K562 (cell line): ENCODE data around the gene FAM53B. TPM values are rescaled to one million over a fixed set of nuclear protein-coding genes. Genes with fewer than 3 reads are reported as not detected.

Experiments used
- ATAC-seq: fragments of 200-7000 bp; cut with Tn5 transposase; 3 replicates; pipeline ENCODE4 v1.9.1; 2020; ENCODE audit warnings: moderate library complexity
- BruUV-seq: library from RNA; stranded (reverse); fragments of 400-500 nt; replicated peaks from 2 replicates; lab custom pipeline; 2021; lab: Mats Ljungman, UMichigan
- CTCF ChIA-PET: fragments of 300-600 bp; formaldehyde crosslinking; extraction: SDS; loops from one replicate; lab custom pipeline; 2021; ENCODE audit warnings: low intra/inter-chr PET ratio; lab: Yijun Ruan, JAX
- POLR2A ChIA-PET: fragments of 300-600, 350-650 bp; sonication (Branson Sonifier 250); formaldehyde crosslinking; extraction: SDS; loops from one replicate; lab custom pipeline; 2021; ENCODE audit warnings: antibody characterized with exemption, inconsistent platforms; lab: Yijun Ruan, JAX
- DNase-seq, 4 experiments: peaks; one replicate each; pipeline versions ENCODE4 v3.0.0 to v3.0.0-alpha.2; 2011 to 2018; ENCODE audit warnings: low spot score in 3 of 4, mixed read lengths in 3 of 4; ENCODE audit errors: extremely low read depth in 1 of 4
- FAIRE-seq: peaks from 2 replicates; lab custom pipeline; 2011; peaks lifted over from hg19 to GRCh38; lab: Jason Lieb, UNC
- H2AFZ ChIP-seq: 2 replicates; pipeline ENCODE4 v1.6.0; 2011; ENCODE audit warnings: low read depth, low read length, control low read depth, inconsistent platforms
- H3K27ac ChIP-seq: fragments of 200-600 bp; 3 replicates; pipeline ENCODE4 v1.8.0; 2011; ENCODE audit warnings: low read depth, mild to moderate bottlenecking, control low read depth, inconsistent platforms, low read length, moderate library complexity, mixed read lengths; ENCODE audit errors: extremely low read depth
- H3K27me3 ChIP-seq, 2 experiments: fragments of 300-600 bp in 1 of 2; 2 replicates in 1 of 2; 3 replicates in 1 of 2; pipeline versions ENCODE4 v1.6.0 to v1.8.0; 2011; ENCODE audit warnings: inconsistent platforms in 2 of 2, low read length in 2 of 2, mild to moderate bottlenecking in 1 of 2, mixed read lengths in 1 of 2, moderate library complexity in 1 of 2; ENCODE audit not compliant: control insufficient read depth in 2 of 2, insufficient read depth in 2 of 2
- H3K36me3 ChIP-seq: fragments of 300-600 bp; 3 replicates; pipeline ENCODE4 v1.8.0; 2011; ENCODE audit warnings: mild to moderate bottlenecking, low read length, inconsistent platforms; ENCODE audit not compliant: control insufficient read depth, insufficient read depth
- H3K4me1 ChIP-seq, 2 experiments: fragments of 200-600 bp in 1 of 2; replicated peaks in 1 of 2; 2 replicates in 1 of 2; 3 replicates in 1 of 2; pipeline versions ENCODE4 v1.5.1 to v1.8.0; 2011; ENCODE audit warnings: inconsistent platforms in 2 of 2, low read length in 2 of 2, mild to moderate bottlenecking in 1 of 2, mixed read lengths in 1 of 2, moderate library complexity in 1 of 2; ENCODE audit not compliant: control insufficient read depth in 2 of 2, insufficient read depth in 2 of 2
- H3K4me2 ChIP-seq: 2 replicates; pipeline ENCODE4 v1.6.1; 2011; ENCODE audit warnings: low read length, control low read depth, inconsistent platforms, mixed read lengths; ENCODE audit not compliant: insufficient read depth
- H3K4me3 ChIP-seq: fragments of 200-600 bp; sonication (generic), shearing (Covaris generic); 2 replicates; pipeline ENCODE4 v1.5.1; 2016; ENCODE audit warnings: control low read depth, inconsistent platforms
- H3K79me2 ChIP-seq: fragments of 200-600 bp; 3 replicates; pipeline ENCODE4 v1.8.0; 2011; ENCODE audit warnings: low read length, inconsistent platforms; ENCODE audit not compliant: control insufficient read depth, insufficient read depth
- H3K9ac ChIP-seq, 2 experiments: 2 replicates each; pipeline versions ENCODE4 v1.6.0 to v1.6.1; 2011; ENCODE audit warnings: low read depth in 2 of 2, low read length in 2 of 2, control low read depth in 1 of 2, inconsistent platforms in 1 of 2, mild to moderate bottlenecking in 1 of 2, mixed read lengths in 1 of 2; ENCODE audit not compliant: insufficient read depth in 1 of 2
- H3K9me1 ChIP-seq: one replicate; pipeline ENCODE4 v1.6.0; 2011; ENCODE audit warnings: inconsistent platforms, mild to moderate bottlenecking, low read length, moderate library complexity; ENCODE audit not compliant: control insufficient read depth, insufficient read depth
- H3K9me3 ChIP-seq: replicated peaks from 2 replicates; pipeline ENCODE4 v1.5.1; 2011; ENCODE audit warnings: low read depth, low read length, inconsistent platforms; ENCODE audit not compliant: control insufficient read depth, insufficient read depth
- H4K20me1 ChIP-seq: replicated peaks from 2 replicates; pipeline ENCODE4 v1.6.1; 2011; ENCODE audit warnings: low read length, inconsistent platforms, mixed read lengths; ENCODE audit not compliant: control insufficient read depth, insufficient read depth
- ESRRB ChIP-seq: fragments of 250-450 bp; sonication (Bioruptor Pico); IDR thresholded peaks from 2 replicates; pipeline ENCODE4 v1.5.0; 2020; ENCODE audit warnings: mild to moderate bottlenecking, moderate library complexity, borderline replicate concordance
- PHF20 ChIP-seq: fragments of 450-650 bp; IDR thresholded peaks from 2 replicates; pipeline ENCODE4 v1.6.1; 2018; ENCODE audit not compliant: partially characterized antibody
- ZNF184 ChIP-seq: sonication (generic); formaldehyde crosslinking; IDR thresholded peaks from 2 replicates; pipeline ENCODE4 v1.5.0; 2020; ENCODE audit warnings: missing genetic modification reagents
- WGBS: fragments of 100-300 bp; shearing (Covaris generic); methylation state at CpG from one replicate; pipeline ENCODE4 v1.1.6; 2016; ENCODE audit warnings: low coverage, mixed read lengths; ENCODE audit not compliant: insufficient coverage; ENCODE audit errors: missing lambda C conversion rate; 5-methylcytosine and 5-hydroxymethylcytosine counted together
- in situ Hi-C: fragments of 300-500 bp; cut with MboI; formaldehyde crosslinking; loops from 4 replicates; pipeline ENCODE4 v1.15.0; 2018; ENCODE audit warnings: inconsistent platforms, mixed read lengths
- intact Hi-C: fragments of 100-400 bp; cut with micrococcal nuclease; formaldehyde crosslinking; loops from 2 replicates; pipeline ENCODE4 v1.14.2; 2022
- polyA plus RNA-seq, 8 experiments: library from polyadenylated mRNA; depleted of rRNA in 4 of 8; stranded (reverse) in 5 of 8; unstranded in 3 of 8; fragments of >200 nt; fragmentation: Nextera tagmentation in 2 of 8; fragmentation: Illumina TruSeq in 1 of 8; extraction: Ambion mirVana in 2 of 8; extraction: Trizol in 1 of 8; gene quantifications; 2 replicates each; pipeline versions ENCODE4 v1.2.1 to v1.2.3, GENCODE V29; 2011 to 2014; ENCODE audit warnings: inconsistent platforms in 1 of 8, missing spikeins in 1 of 8
- total RNA-seq, 7 experiments: library from RNA; depleted of rRNA in 6 of 7; stranded (reverse); fragments of >200 nt in 6 of 7; fragmentation: Illumina TruSeq in 2 of 7; extraction: Trizol in 2 of 7; gene quantifications; 2 replicates each; pipeline versions ENCODE4 v1.2.1 to v1.2.3, GENCODE V29; 2011 to 2021; ENCODE audit warnings: low replicate concordance in 1 of 7

Gene FAM53B
- total and polyA plus RNA-seq, 9 of the 15 experiments (the other 6 are each of a cell fraction or from before 2014, with no cell fraction given), result 0.03 to 16.5 (median 5.0) TPM

- Histone ChIP-seq H3K79me2 (no peaks in the 10 kb centered on the region), H3K36me3 (no peaks in the 10 kb centered on the region), H3K4me3 (no peak overlapping the region), H3K9ac (no peak overlapping the region), H2AFZ (no peak overlapping the region), H3K4me2 (no peak overlapping the region), H3K9me3 (no peaks in the 10 kb centered on the region), H3K27me3 (peaks cover 6 to 55% of the 10 kb centered on the region in 2 experiments; a peak in 3 of 5 replicates)
- no peak for FAIRE-seq
- ChIA-PET POLR2A (interaction anchor here (0.6 to 1.2 kb wide), 2 partner anchors 9 to 482 kb away, joined by 3 to 4 read pairs; no protein-coding TSS in a partner anchor), CTCF (no interaction called here)
- in situ Hi-C loops, result no loop called here
- WGBS, result 21% methylated on average over 10 of the region's 20 CpGs
- no TSS peak for BruUV-seq
- TF ChIP-seq PHF20, result no peak
- TF ChIP-seq ZNF184 (CRISPR knock-in tag), result no peak
- no peak for TF ChIP-seq ESRRB (CRISPR knock-in tag)
- TF ChIP-seq, all 486 proteins: peak for 0
- no peaks in the 10 kb centered on the region for H3K9me1 ChIP-seq
- DNase-seq, result no peak
- peaks cover 0 to 12% of the 10 kb centered on the region in 2 experiments; a peak in 3 of 5 replicates for H3K4me1 ChIP-seq
- ATAC-seq, result no peak
- H4K20me1 ChIP-seq, result no peaks in the 10 kb centered on the region; the same call in 1 of the 2 replicates
- no peak overlapping the region for H3K27ac ChIP-seq
- intact Hi-C loops, result no loop called here
Observed at GRCh38 chr10:124576526-124577420, 167.4 kb downstream of the FAM53B start.
